ENCODE data around the gene SCAI. TPM values are rescaled to one million over a fixed set of nuclear protein-coding genes. Genes with fewer than 3 reads are reported as not detected.

The SCAI gene
- total RNA-seq, 1 experiment from 2014 or later = 4.7 TPM

GRCh38 chr9:125141251-125141650 lies 2.1 kb downstream of the SCAI start:
- no peak overlapping the region for H3K27ac ChIP-seq (ENCODE audit: low read length)
- in situ Hi-C loops (cut with HindIII; ENCODE audit: low pct_unique_long_range_greater_than_20kb, low sequenced_read_pairs) (no loop called here), intact Hi-C loops (cut with micrococcal nuclease; ENCODE audit: unreplicated experiment) (loop anchor here (10.0 kb wide), 1 partner anchor 196 kb away; the partner anchor contains the start of gene GOLGA1)
- no peak overlapping the region for H3K4me3 ChIP-seq (ENCODE audit: low read depth in 2 of 2, low read length in 2 of 2)
- H3K36me3 ChIP-seq (ENCODE audit: control insufficient read depth, insufficient read depth, low read length) = no peaks in the 10 kb centered on the region; the same call in 1 of the 2 replicates
- DNase-seq (ENCODE audit: low read depth, low spot score) (no peak), ATAC-seq (no peak)
- TF ChIP-seq REST (IDR thresholded peaks at IDR 0.05; ENCODE audit: insufficient read depth in 1 of 2, low read depth in 2 of 2, low read length in 1 of 2) (no peak), POLR2AphosphoS5 (IDR thresholded peaks at IDR 0.05; ENCODE audit: low read depth, low read length) (no peak), TCF7L2 (IDR thresholded peaks at IDR 0.05; ENCODE audit: low read depth, low read length) (no peak), SIN3A (IDR thresholded peaks at IDR 0.05; ENCODE audit: borderline replicate concordance, insufficient read depth, low read depth, low read length) (no peak), CTCF (IDR thresholded peaks at IDR 0.05) (no peak)
- H3K27me3 ChIP-seq (ENCODE audit: control insufficient read depth, insufficient read depth, low read length) = no peaks in the 10 kb centered on the region
- H3K9me3 ChIP-seq (ENCODE audit: control insufficient read depth, insufficient read depth, low read depth, low read length) = no peaks in the 10 kb centered on the region
- no peaks in the 10 kb centered on the region; the same call in 1 of the 2 replicates for H3K4me1 ChIP-seq (ENCODE audit: control insufficient read depth, insufficient read depth, low read length)
- POLR2A ChIA-PET = no interaction called here
- TSS peak; percentile 67 for BruUV-seq (replicated peaks)
- CTCF ChIA-PET = no interaction called here

- H3K4me1 ChIP-seq (ENCODE audit: control insufficient read depth, insufficient read depth, low read length) = no peaks in the 10 kb centered on the region; the same call in 1 of the 2 replicates
- no peak for TF ChIP-seq REST (IDR thresholded peaks at IDR 0.05; ENCODE audit: insufficient read depth in 1 of 2, low read depth in 2 of 2, low read length in 1 of 2)
- in situ Hi-C loops (cut with HindIII; ENCODE audit: low pct_unique_long_range_greater_than_20kb, low sequenced_read_pairs) (no loop called here), intact Hi-C loops (cut with micrococcal nuclease; ENCODE audit: unreplicated experiment) (loop anchor here (10.0 kb wide), 1 partner anchor 196 kb away; the partner anchor contains the start of gene GOLGA1)
- H3K27me3 ChIP-seq (ENCODE audit: control insufficient read depth, insufficient read depth, low read length) = no peaks in the 10 kb centered on the region
- ATAC-seq = no peak
- no peaks in the 10 kb centered on the region for H3K9me3 ChIP-seq (ENCODE audit: control insufficient read depth, insufficient read depth, low read depth, low read length)
- no peak for DNase-seq (ENCODE audit: low read depth, low spot score)
- no peaks in the 10 kb centered on the region; the same call in 1 of the 2 replicates for H3K36me3 ChIP-seq (ENCODE audit: control insufficient read depth, insufficient read depth, low read length)
- H3K27ac ChIP-seq (ENCODE audit: low read length) = no peak overlapping the region
- BruUV-seq (replicated peaks) = no TSS peak
- ChIA-PET CTCF (interaction anchor here (0.6 kb wide), 1 partner anchor 264 kb away, joined by 3 read pairs; no protein-coding TSS in a partner anchor), POLR2A (no interaction called here)
- H3K4me3 ChIP-seq (ENCODE audit: low read depth in 2 of 2, low read length in 2 of 2) = no peak overlapping the region
These were observed 2.8 kb downstream of the SCAI start for GRCh38 chr9:125140576-125140975.

Measured in Panc1 (cell line).